BJ (cell line): Measurements from ENCODE around the gene POLR2I. TPM values are rescaled to one million over a fixed set of nuclear protein-coding genes. Genes with fewer than 3 reads are reported as not detected.

Experiments used
- CTCF ChIA-PET: fragments of 350-600 bp; formaldehyde crosslinking; extraction: SDS; loops from one replicate; lab custom pipeline; 2021; ENCODE audit warnings: antibody characterized with exemption, inconsistent platforms; lab: Yijun Ruan, JAX
- POLR2A ChIA-PET: fragments of 300-600 bp; sonication (Branson Sonifier 250); formaldehyde crosslinking; extraction: SDS; loops from one replicate; lab custom pipeline; 2021; ENCODE audit warnings: antibody characterized with exemption; lab: Charles Lee
- DNase-seq: peaks from one replicate; pipeline ENCODE4 v3.0.0-alpha.2; 2011; ENCODE audit warnings: low read depth
- H3K27me3 ChIP-seq: 2 replicates; pipeline ENCODE4 v1.6.0; 2011; ENCODE audit warnings: low read length; ENCODE audit not compliant: control insufficient read depth, insufficient read depth
- H3K36me3 ChIP-seq: 2 replicates; pipeline ENCODE4 v1.5.1; 2011; ENCODE audit warnings: low read length; ENCODE audit not compliant: control insufficient read depth, insufficient read depth
- H3K4me3 ChIP-seq: 2 replicates; pipeline ENCODE4 v1.5.1; 2011; ENCODE audit warnings: low read depth, mild to moderate bottlenecking, control low read depth, low read length
- CTCF ChIP-seq: IDR thresholded peaks from 2 replicates; pipeline ENCODE4 v1.5.1; 2011; ENCODE audit warnings: low read depth, mild to moderate bottlenecking, control low read depth, inconsistent platforms, low read length, moderate library complexity; ENCODE audit not compliant: insufficient read depth
- polyA plus RNA-seq: library from polyadenylated mRNA; depleted of rRNA; stranded (reverse); fragments of >200 nt; gene quantifications from 2 replicates; pipeline ENCODE4 v1.2.3, GENCODE V29; 2011

The POLR2I gene
- polyA plus RNA-seq, 1 experiment = 94.0 TPM

- POLR2A ChIA-PET = no interaction called here
- CTCF ChIA-PET = interaction anchor here (1.1 to 1.4 kb wide), 2 partner anchors 10 to 14 kb away, joined by 3 read pairs; no protein-coding TSS in a partner anchor
These were observed 26.6 kb upstream of the POLR2I start for GRCh38 chr19:36141039-36141927.

GRCh38 chr19:36140304-36141038 is 25.8 kb upstream of the POLR2I start:
- POLR2A ChIA-PET = interaction anchor here (1.0 kb wide), 1 partner anchor 13 kb away, joined by 4 read pairs; no protein-coding TSS in a partner anchor
- Histone ChIP-seq H3K4me3 (peak overlapping the region; percentile 94), H3K27me3 (no peaks in the 10 kb centered on the region), H3K36me3 (peaks cover 11% of the 10 kb centered on the region)
- CTCF ChIA-PET = interaction anchor here (1.1 to 3.1 kb wide), 2 partner anchors 11 to 13 kb away, joined by 3 to 13 read pairs; no protein-coding TSS in a partner anchor
- DNase-seq = no peak
- no peak for TF ChIP-seq CTCF

More at GRCh38 chr19:36141039-36141927, 26.6 kb upstream of the POLR2I start:
- H3K4me3 ChIP-seq = peak overlapping the region; percentile 94
- no peak for DNase-seq
- no peak for TF ChIP-seq CTCF
- H3K27me3 ChIP-seq = no peaks in the 10 kb centered on the region
- H3K36me3 ChIP-seq = peaks cover 19% of the 10 kb centered on the region

DNA sequence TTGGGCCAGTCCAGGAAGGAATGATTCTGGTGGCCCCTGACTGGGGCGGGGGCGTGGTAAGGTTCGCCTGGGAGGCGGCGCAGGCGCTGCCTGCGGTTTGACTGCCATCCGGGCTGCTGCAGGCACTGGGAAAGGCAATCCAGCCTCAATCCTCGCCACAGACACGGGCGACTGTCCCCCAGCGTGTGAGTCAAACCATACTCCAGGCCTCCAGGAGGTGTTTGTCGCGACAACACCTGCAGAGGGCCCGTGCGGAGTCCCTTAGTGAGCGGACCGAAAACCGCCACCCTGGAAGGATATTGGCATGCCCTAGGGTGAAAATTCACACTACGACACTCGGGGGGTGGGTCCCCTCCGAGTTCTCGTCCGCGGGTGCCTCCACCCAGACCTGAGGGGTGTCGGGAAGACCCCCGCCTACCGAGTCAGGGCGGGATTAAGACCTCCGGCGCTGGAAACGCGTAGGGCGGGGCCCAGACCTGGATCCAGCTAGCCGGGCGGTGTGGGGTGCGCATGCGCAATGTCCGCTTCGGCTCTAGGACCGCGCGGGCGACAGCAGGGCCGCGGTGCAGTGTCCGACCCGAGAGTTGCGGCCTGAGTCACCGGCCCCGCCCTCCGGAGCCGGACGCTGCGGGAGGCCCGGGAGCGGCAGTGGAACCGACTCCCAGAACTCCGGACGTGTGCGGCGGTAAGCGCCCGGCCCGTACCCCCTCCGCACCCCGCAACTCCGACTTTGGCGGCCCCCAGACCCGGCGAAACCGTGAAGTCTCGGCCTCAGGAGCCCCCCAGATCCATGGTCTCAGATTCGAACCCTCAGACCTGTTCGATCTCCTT is 25.0 kb upstream of the POLR2I start, which contains the start of gene CAPNS1:
Gene CAPNS1, plus strand, starts transcription at position 594 of the 831 bp plus-strand sequence. CDS start 946 bp downstream, outside the sequence.
- CTCF ChIA-PET = interaction anchor here (3.1 kb wide), 1 partner anchor 12 kb away, joined by 13 read pairs; no protein-coding TSS in a partner anchor
- peak; percentile 66 for DNase-seq
- H3K36me3 ChIP-seq = peaks cover 11% of the 10 kb centered on the region
- no peaks in the 10 kb centered on the region for H3K27me3 ChIP-seq
- POLR2A ChIA-PET = interaction anchor here (1.0 kb wide), 1 partner anchor 12 kb away, joined by 4 read pairs; no protein-coding TSS in a partner anchor
- H3K4me3 ChIP-seq = peak within 1 kb of the TSS; percentile 94
- TF ChIP-seq CTCF = no peak

- Histone ChIP-seq H3K4me3 (peak overlapping the region; percentile 94), H3K36me3 (peaks cover 9% of the 10 kb centered on the region), H3K27me3 (no peaks in the 10 kb centered on the region)
- DNase-seq = no peak
- POLR2A ChIA-PET = interaction anchor here (1.0 kb wide), 1 partner anchor 11 kb away, joined by 4 read pairs; no protein-coding TSS in a partner anchor
- CTCF ChIA-PET = interaction anchor here (3.1 kb wide), 1 partner anchor 11 kb away, joined by 13 read pairs; no protein-coding TSS in a partner anchor
- TF ChIP-seq CTCF = no peak
These were observed 24.4 kb upstream of the POLR2I start for GRCh38 chr19:36139120-36139472.
